Left cardiac atrium (tissue), 4 donors: ENCODE measurements around the gene C1orf198. TPM values are rescaled to one million over a fixed set of nuclear protein-coding genes. Genes with fewer than 3 reads are reported as not detected.

ENCODE experiments used
- ATAC-seq, 2 donors: fragments of 200-7000 bp; cut with Tn5 transposase; one replicate each; pipeline ENCODE4 v1.9.1; 2020; ENCODE audit warnings: mild to moderate bottlenecking in 2 of 2, moderate library complexity in 2 of 2
- DNase-seq: peaks from one replicate; pipeline ENCODE4 v3.0.0-alpha.2; 2020
- intact Hi-C, 2 donors: fragments of 100-400 bp; cut with DNase I; formaldehyde crosslinking; loops; one replicate each; pipeline versions ENCODE4 v1.14.1 to v1.15.1; 2022 to 2023
- total RNA-seq, 2 donors: library from RNA; stranded (reverse); fragmentation: NEBNext Ultra II Directional; extraction: Animal tissue kit (Norgen Biotek cat#: 25700); gene quantifications; one replicate each; pipeline ENCODE4 v1.2.1, GENCODE V29; 2021
- donor health status: DM: no; HTN: yes; CAD: no.
- donor health status: DM: no; HTN: yes; CAD: no; lungs with severe emphysema.
- donor health status: DM: yes; HTN: yes; CAD: no.
- donor health status: Dilated cardiomyopathy.

Gene C1orf198
- total RNA-seq, 2 donors from 2014 or later: 51.8 to 54.8 TPM

GRCh38 chr1:230804396-230804795 is 63.9 kb downstream of the C1orf198 start:
- intact Hi-C loops: loop anchor here in 1 of 2 donors (10.0 kb wide), 1 partner anchor 70 kb away; no protein-coding TSS in a partner anchor
- DNase-seq (no peak), ATAC-seq (no peak)

DNA sequence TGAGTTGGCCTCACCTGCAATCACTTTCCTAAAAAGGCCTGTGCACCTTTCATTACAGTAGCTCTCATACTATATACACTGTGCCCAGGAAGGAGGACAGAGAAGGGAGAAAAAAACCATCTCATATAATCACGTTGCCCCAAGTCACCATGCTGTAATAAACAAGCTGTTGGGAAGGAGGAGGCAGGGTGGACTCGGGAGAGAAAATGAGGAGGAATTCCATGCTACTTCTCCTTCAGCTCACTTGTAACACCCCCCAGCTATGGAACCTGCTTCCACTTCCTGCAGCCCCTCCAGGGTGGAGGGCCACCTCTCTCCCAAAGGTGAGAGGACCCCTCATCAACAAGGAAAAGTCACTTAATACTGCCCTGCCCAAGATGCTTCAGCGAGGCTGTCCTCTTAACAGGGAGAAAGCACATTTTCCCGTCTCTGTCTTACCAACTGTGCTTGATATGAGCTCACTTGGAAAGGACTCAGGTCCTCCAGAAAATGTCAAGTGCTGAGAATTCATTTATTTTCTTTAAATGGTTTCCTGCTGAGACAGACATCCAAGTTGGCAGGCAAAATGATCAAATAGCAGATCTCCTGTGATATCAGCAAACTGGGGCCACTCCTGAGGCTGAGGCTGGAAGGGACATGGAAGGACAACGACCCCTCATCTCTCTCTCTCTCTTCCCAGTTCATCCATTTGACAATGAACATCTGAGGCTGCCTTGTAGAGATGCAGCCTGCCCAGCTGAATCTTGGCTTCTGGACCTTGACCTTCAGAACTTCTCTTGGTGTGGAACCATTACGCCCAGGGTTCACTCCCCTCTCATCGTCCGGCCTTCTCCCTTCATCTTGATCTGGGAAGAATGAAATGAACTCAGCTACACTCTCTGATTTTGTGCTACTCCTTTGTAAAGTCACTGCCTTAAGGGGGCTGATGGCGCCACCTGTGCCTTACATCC is 67.2 kb downstream of the C1orf198 start:
- ATAC-seq (no peak), DNase-seq (no peak)
- intact Hi-C loops: loop anchor here in 1 of 2 donors (10.0 kb wide), 1 partner anchor 74 kb away; no protein-coding TSS in a partner anchor

GRCh38 chr1:230798491-230798890 is 69.8 kb downstream of the C1orf198 start:
- no peak for ATAC-seq
- DNase-seq: no peak

GRCh38 chr1:230797942-230798365 is 70.4 kb downstream of the C1orf198 start:
- ATAC-seq: peak; percentile 92 to 93
- peak; percentile 71 for DNase-seq
- intact Hi-C loops: loop anchor here in 1 of 2 donors (1.0 to 5.0 kb wide), 3 partner anchors 69 to 413 kb away; partner anchors contain the start of gene C1orf198

More at GRCh38 chr1:230798491-230798890, 69.8 kb downstream of the C1orf198 start:
- intact Hi-C loops: loop anchor here in 1 of 2 donors (1.0 to 5.0 kb wide), 2 partner anchors 69 to 119 kb away; partner anchors contain the start of gene C1orf198

DNA sequence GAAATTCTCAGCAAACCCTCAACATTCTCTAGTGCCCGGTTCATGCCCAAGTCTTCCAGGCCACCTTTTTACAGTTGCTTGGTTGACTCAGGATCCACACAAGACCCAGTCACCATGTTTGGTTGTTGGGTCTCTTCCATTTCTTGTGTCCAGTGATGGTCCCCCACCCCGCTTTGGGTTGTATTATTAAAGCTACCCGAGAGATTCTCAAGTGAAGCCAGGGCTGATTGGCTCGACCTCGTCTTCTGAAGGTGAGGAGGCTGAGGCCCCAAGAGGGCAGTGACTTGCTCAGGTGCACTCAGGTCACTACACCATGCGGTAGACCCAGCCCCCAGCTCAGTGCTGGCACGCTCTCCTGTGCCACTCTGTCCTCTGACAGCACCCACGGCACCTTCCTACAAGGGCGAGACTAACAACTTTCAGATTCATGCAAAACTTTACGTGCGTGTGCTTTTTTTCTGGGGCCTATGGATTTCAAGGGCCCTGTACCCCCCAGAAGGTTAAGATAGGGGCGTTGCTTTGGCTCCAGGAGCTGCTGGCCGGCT is 70.9 kb downstream of the C1orf198 start:
- intact Hi-C loops: loop anchor here in 1 of 2 donors (2.0 to 5.0 kb wide), 2 partner anchors 70 to 413 kb away; partner anchors contain the start of gene C1orf198
- ATAC-seq (peak in 1 of 2 donors; percentile 17), DNase-seq (no peak)

- intact Hi-C loops: loop anchor here in 1 of 2 donors (2.0 to 5.0 kb wide), 2 partner anchors 71 to 414 kb away; partner anchors contain the start of gene C1orf198
- no peak for DNase-seq
Measured at GRCh38 chr1:230796626-230797025, 71.7 kb downstream of the C1orf198 start.

DNA sequence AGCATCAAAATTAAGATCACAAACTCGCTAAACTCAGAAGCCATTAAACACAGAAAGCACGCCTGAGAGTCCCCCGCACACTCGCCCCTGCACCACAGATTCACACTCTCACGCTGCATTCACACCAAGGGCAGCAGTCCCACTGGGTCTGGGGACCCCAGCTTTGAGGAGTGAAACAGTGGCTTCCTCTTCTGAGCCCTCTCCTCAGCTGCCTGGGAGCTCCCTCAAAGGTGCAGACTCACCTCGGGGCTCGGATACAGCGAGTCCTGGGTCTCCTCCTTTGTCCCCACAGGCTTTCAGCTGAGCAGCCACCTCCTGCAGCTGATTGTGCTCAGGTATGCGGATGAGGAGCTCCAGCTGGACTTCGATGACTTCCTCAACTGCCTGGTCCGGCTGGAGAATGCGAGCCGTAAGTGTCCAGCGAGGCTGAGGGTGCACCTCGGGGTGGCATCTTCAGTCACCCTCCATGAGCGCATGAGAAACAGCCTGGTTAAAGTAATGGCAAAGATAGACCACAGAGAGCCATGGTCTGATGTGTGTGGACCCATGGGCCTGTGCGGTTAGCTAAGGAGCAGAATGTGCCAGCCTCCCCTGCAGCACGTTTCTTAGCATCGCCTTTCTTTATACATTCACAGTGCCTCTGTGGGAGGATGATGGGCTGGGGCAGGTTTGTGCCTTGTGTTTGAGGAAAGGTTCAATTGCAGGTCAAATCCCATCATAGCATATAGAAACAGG is 73.3 kb downstream of the C1orf198 start:
- DNase-seq (no peak), ATAC-seq (no peak)
- intact Hi-C loops: loop anchor here in 1 of 2 donors (5.0 kb wide), 1 partner anchor 72 kb away; the partner anchor contains the start of gene C1orf198

More at GRCh38 chr1:230796626-230797025, 71.7 kb downstream of the C1orf198 start:
- no peak for ATAC-seq

GRCh38 chr1:230794431-230794830 is 73.9 kb downstream of the C1orf198 start:
- ATAC-seq: no peak
- intact Hi-C loops: no loop called here

DNA sequence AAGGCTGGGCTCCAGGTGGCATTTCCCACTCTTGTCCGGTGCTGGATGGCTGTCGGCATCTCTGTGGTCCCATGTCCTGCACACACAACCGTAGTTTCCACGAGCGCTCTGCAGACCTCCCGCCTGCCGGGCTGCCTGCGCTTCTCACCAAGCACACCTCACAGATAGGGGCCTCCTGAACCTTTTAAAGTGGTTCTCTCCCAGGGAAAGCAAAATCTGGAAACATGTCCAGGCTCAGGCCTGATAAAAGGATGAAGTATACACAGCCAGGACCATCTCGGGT is 74.9 kb downstream of the C1orf198 start:
- no peak for ATAC-seq
- intact Hi-C loops: no loop called here
- no peak for DNase-seq

More at GRCh38 chr1:230794431-230794830, 73.9 kb downstream of the C1orf198 start:
- DNase-seq: no peak

- DNase-seq (no peak), ATAC-seq (no peak)
- intact Hi-C loops: no loop called here
Measured at GRCh38 chr1:230792691-230793462, 75.4 kb downstream of the C1orf198 start.

GRCh38 chr1:230791986-230792564 is 76.2 kb downstream of the C1orf198 start:
- intact Hi-C loops: no loop called here
- ATAC-seq: no peak
- no peak for DNase-seq

DNA sequence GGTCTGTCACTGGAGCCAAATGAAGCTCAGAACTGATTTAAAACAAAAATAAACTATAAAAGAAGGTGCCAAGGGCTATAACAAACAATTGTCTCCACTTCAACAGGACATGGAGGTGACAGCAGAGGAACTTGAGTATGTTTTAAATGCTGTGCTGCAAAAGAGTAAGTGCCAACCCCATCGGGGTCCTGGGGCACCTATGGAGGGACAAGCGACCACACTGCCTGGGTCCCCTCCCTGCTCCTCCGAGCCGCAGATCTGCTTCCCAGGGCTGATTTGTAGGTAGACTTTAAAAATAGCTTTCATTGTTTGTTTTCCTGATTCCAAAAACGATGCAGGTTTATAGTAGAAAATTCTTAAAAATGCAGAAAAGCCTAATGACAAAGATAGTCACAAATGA is 78.3 kb downstream of the C1orf198 start:
- no peak for ATAC-seq
- intact Hi-C loops: no loop called here
- no peak for DNase-seq

DNA sequence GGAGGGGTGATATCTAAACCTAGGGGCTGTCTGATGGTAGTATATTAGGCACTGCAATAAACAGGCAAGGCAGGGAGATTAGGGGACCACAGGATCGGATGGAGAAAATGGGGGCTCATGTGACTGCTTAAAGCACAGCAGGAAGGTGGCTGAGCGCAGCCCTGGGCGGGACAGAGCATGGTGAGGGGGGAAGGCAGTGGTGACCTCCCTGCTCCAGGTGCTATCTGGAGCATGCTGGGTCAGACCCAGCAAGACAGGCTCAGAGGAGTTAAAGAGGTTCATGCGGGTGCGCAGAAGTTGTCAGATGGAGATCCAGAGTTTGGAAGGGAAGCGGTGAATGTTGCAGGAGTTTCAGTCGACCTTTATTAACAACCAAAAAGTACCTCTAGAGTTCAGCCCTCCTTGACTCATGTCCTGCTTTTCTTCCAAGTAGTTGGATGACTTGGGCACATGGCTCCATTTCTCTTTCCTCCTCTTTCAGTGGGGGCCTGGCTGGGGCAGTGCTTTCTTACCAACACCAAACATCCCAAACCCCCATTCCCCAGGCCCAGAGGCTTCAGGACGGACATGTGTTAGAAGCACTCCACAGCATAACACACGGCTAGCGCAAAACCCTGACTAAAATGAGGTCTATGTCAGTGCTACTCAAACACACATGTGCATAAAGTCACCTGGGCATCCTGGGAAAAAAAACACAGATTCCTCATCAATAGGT is 79.6 kb downstream of the C1orf198 start:
- no peak for DNase-seq
- ATAC-seq: no peak
- intact Hi-C loops: loop anchor here in 1 of 2 donors (10.0 kb wide), 1 partner anchor 416 kb away; no protein-coding TSS in a partner anchor

DNA sequence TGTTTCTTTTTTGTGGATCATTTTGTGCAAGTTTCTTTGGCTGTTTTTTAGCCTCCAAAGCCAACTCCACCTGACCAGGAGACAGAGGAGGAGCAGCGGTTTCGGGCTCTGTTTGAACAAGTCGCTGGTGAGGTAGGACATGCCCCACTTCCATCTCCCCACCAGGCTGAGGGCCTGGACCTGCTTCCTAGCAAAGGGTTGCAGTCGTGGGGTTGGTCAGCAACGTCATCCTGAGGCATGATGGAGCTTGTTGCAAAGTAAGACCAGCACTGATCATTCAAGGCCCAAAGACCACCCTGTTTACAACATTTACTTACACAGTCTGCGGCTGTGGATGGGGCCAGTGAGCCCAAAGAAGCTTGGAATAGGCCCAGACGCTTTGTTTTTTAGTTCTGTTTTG is 80.8 kb downstream of the C1orf198 start:
- ATAC-seq (no peak), DNase-seq (no peak)
- intact Hi-C loops: loop anchor here in 1 of 2 donors (10.0 kb wide), 1 partner anchor 417 kb away; no protein-coding TSS in a partner anchor
